IMR-90 (cell line): ENCODE measurements around the gene DTNA. TPM values are rescaled to one million over a fixed set of nuclear protein-coding genes. Genes with fewer than 3 reads are reported as not detected.

Experiments used
- ATAC-seq: fragments of 200-7000 bp; cut with Tn5 transposase; 2 replicates; pipeline ENCODE4 v1.9.1; 2020; ENCODE audit warnings: low read depth, mild to moderate bottlenecking, moderate library complexity
- BruUV-seq: library from RNA; stranded (reverse); fragments of 400-500 nt; replicated peaks from 2 replicates; lab custom pipeline; 2021; lab: Mats Ljungman, UMichigan
- CTCF ChIA-PET: fragments of 300-600 bp; formaldehyde crosslinking; extraction: SDS; loops from one replicate; lab custom pipeline; 2021; ENCODE audit warnings: antibody characterized with exemption; lab: Yijun Ruan, JAX
- POLR2A ChIA-PET: fragments of 300-600 bp; sonication (Branson Sonifier 250); formaldehyde crosslinking; loops from one replicate; lab custom pipeline; 2022; ENCODE audit warnings: antibody characterized with exemption; ENCODE audit not compliant: unreplicated experiment; lab: Charles Lee
- DNase-seq: peaks from one replicate; pipeline ENCODE4 v3.0.0; 2013
- H2AFZ ChIP-seq: replicated peaks from 2 replicates; pipeline ENCODE3; 2013; ENCODE audit warnings: low read length, mild to moderate bottlenecking; ENCODE audit not compliant: poor library complexity
- H2AK5ac ChIP-seq: 2 replicates; pipeline ENCODE4 v1.6.1; 2013; ENCODE audit warnings: low read depth, low read length, inconsistent platforms
- H2AK9ac ChIP-seq: replicated peaks from 2 replicates; pipeline ENCODE3; 2013; ENCODE audit warnings: mild to moderate bottlenecking, low read depth, low read length, moderate library complexity; ENCODE audit not compliant: poor library complexity
- H2BK120ac ChIP-seq: 2 replicates; pipeline ENCODE4 v1.6.1; 2013; ENCODE audit warnings: low read depth, low read length, inconsistent platforms
- H2BK15ac ChIP-seq: 3 replicates; pipeline ENCODE4 v1.6.1; 2013; ENCODE audit warnings: low read depth, low read length, inconsistent platforms
- H2BK20ac ChIP-seq: 2 replicates; pipeline ENCODE4 v1.6.1; 2013; ENCODE audit warnings: low read depth, mild to moderate bottlenecking, inconsistent platforms, low read length, moderate library complexity
- H2BK5ac ChIP-seq: 2 replicates; pipeline ENCODE4 v1.6.1; 2013; ENCODE audit warnings: mild to moderate bottlenecking, low read depth, low read length, inconsistent platforms; ENCODE audit not compliant: poor library complexity, severe bottlenecking
- H3K14ac ChIP-seq: replicated peaks from 2 replicates; pipeline ENCODE4 v1.6.1; 2013; ENCODE audit warnings: low read depth, low read length, inconsistent platforms
- H3K18ac ChIP-seq: 2 replicates; pipeline ENCODE4 v1.6.1; 2013; ENCODE audit warnings: low read depth, low read length, control low read depth
- H3K23ac ChIP-seq: 2 replicates; pipeline ENCODE4 v1.6.1; 2013; ENCODE audit warnings: low read depth, low read length, inconsistent platforms
- H3K27ac ChIP-seq: 2 replicates; pipeline ENCODE4 v1.5.1; 2013; ENCODE audit warnings: mild to moderate bottlenecking, control low read depth, low read length; ENCODE audit not compliant: insufficient read depth
- H3K27me3 ChIP-seq: 2 replicates; pipeline ENCODE4 v1.6.1; 2013; ENCODE audit warnings: low read length; ENCODE audit not compliant: control insufficient read depth, insufficient read depth
- H3K36me3 ChIP-seq: 2 replicates; pipeline ENCODE4 v1.6.1; 2013; ENCODE audit warnings: low read length, mixed read lengths; ENCODE audit not compliant: control insufficient read depth, insufficient read depth
- H3K4ac ChIP-seq: 2 replicates; pipeline ENCODE4 v1.6.1; 2013; ENCODE audit warnings: low read depth, low read length, inconsistent platforms
- H3K4me1 ChIP-seq: 2 replicates; pipeline ENCODE4 v1.6.1; 2013; ENCODE audit warnings: low read length, mixed read lengths; ENCODE audit not compliant: control insufficient read depth, insufficient read depth
- H3K4me2 ChIP-seq: 2 replicates; pipeline ENCODE4 v1.6.1; 2013; ENCODE audit warnings: low read depth, mild to moderate bottlenecking, control low read depth, low read length, moderate library complexity
- H3K4me3 ChIP-seq: 2 replicates; pipeline ENCODE4 v1.5.1; 2013; ENCODE audit warnings: low read depth, mild to moderate bottlenecking, control low read depth, low read length, moderate library complexity; ENCODE audit not compliant: insufficient read depth
- H3K56ac ChIP-seq: 2 replicates; pipeline ENCODE4 v1.6.1; 2013; ENCODE audit warnings: low read length, inconsistent platforms; ENCODE audit not compliant: insufficient read depth; ENCODE audit errors: extremely low read depth
- H3K79me1 ChIP-seq, 2 experiments: 2 replicates each; pipeline ENCODE4 v1.6.1; 2013; ENCODE audit warnings: low read length in 2 of 2, inconsistent platforms in 1 of 2, low read depth in 1 of 2
- H3K9ac ChIP-seq: 2 replicates; pipeline ENCODE4 v1.6.1; 2013; ENCODE audit warnings: low read depth, low read length, control low read depth
- H3K9me1 ChIP-seq: 2 replicates; pipeline ENCODE4 v1.6.1; 2013; ENCODE audit warnings: low read length, inconsistent platforms; ENCODE audit not compliant: insufficient read depth
- H3K9me3 ChIP-seq: 2 replicates; pipeline ENCODE4 v1.6.1; 2013; ENCODE audit warnings: low read length; ENCODE audit not compliant: control insufficient read depth, insufficient read depth
- H4K20me1 ChIP-seq: 2 replicates; pipeline ENCODE4 v1.6.1; 2013; ENCODE audit warnings: low read length, inconsistent platforms; ENCODE audit not compliant: insufficient read depth
- H4K5ac ChIP-seq: 2 replicates; pipeline ENCODE4 v1.6.1; 2013; ENCODE audit warnings: mild to moderate bottlenecking, low read depth, low read length, control low read depth
- H4K8ac ChIP-seq, 2 experiments: 2 replicates each; pipeline ENCODE4 v1.6.1; 2013; ENCODE audit warnings: low read depth in 2 of 2, low read length in 2 of 2, control low read depth in 1 of 2, inconsistent platforms in 1 of 2
- H4K91ac ChIP-seq: 2 replicates; pipeline ENCODE4 v1.6.1; 2013; ENCODE audit warnings: low read depth, low read length, inconsistent platforms; ENCODE audit not compliant: insufficient read depth
- BHLHE40 ChIP-seq: fragments of 150-350 bp; IDR thresholded peaks from 2 replicates; pipeline ENCODE4 v1.6.1; 2016; ENCODE audit warnings: mild to moderate bottlenecking, low read depth, low read length
- CEBPB ChIP-seq: IDR thresholded peaks from 2 replicates; pipeline ENCODE4 v1.6.1; 2012; ENCODE audit warnings: low read depth, low read length, improper control_type of control experiment
- CHD1 ChIP-seq: IDR thresholded peaks from 2 replicates; pipeline ENCODE4 v1.6.1; 2012; ENCODE audit warnings: low read depth, low read length, improper control_type of control experiment
- CTCF ChIP-seq: conservative IDR thresholded peaks from 2 replicates; pipeline ENCODE4 v1.5.1; 2012; ENCODE audit warnings: mild to moderate bottlenecking, low read depth, low read length, improper control_type of control experiment
- MAFK ChIP-seq: IDR thresholded peaks from 2 replicates; pipeline ENCODE4 v1.6.1; 2012; ENCODE audit warnings: low read depth, low read length, improper control_type of control experiment
- MAZ ChIP-seq: IDR thresholded peaks from 2 replicates; pipeline ENCODE4 v1.6.1; 2012; ENCODE audit warnings: low read depth, mild to moderate bottlenecking, low read length, improper control_type of control experiment, moderate library complexity, borderline replicate concordance
- MXI1 ChIP-seq: IDR thresholded peaks from 2 replicates; pipeline ENCODE4 v1.6.1; 2012; ENCODE audit warnings: low read depth, mild to moderate bottlenecking, low read length, moderate library complexity, borderline replicate concordance
- POLR2A ChIP-seq: IDR thresholded peaks from 2 replicates; pipeline ENCODE4 v1.6.1; 2012; ENCODE audit warnings: mild to moderate bottlenecking, low read depth, low read length
- RAD21 ChIP-seq: IDR thresholded peaks from 2 replicates; pipeline ENCODE4 v1.6.1; 2012; ENCODE audit warnings: low read length, improper control_type of control experiment
- RFX5 ChIP-seq: IDR thresholded peaks from 2 replicates; pipeline ENCODE4 v1.8.0; 2012; ENCODE audit warnings: low read depth, mild to moderate bottlenecking, low read length, moderate library complexity
- WGBS, 2 experiments: methylation state at CpG; one replicate each; pipeline versions ENCODE4 v1.1.5 to v1.1.7; 2013; ENCODE audit warnings: missing lambda C conversion rate in 2 of 2; ENCODE audit not compliant: insufficient read length in 1 of 2; ENCODE audit errors: extremely low coverage in 2 of 2; 5-methylcytosine and 5-hydroxymethylcytosine counted together
- dilution Hi-C: fragments of 300-500 bp; cut with HindIII; formaldehyde crosslinking; loops from one replicate; pipeline ENCODE4 v1.14.3; 2018; ENCODE audit warnings: low sequenced_read_pairs; ENCODE audit not compliant: unreplicated experiment
- in situ Hi-C: fragments of 300-500 bp; cut with MboI; formaldehyde crosslinking; loops from 3 replicates; pipeline ENCODE4 v1.14.3; 2019; ENCODE audit warnings: low sequenced_read_pairs, inconsistent platforms, mixed read lengths
- intact Hi-C: fragments of 100-400 bp; cut with micrococcal nuclease; formaldehyde crosslinking; loops from 2 replicates; pipeline ENCODE4 v1.10.0; 2022
- polyA plus RNA-seq, 3 experiments: library from polyadenylated mRNA; depleted of rRNA; stranded (reverse); fragments of >200 nt; gene quantifications; 2 replicates each; pipeline ENCODE4 v1.2.3, GENCODE V29; 2012; ENCODE audit warnings: low replicate concordance in 1 of 3
- total RNA-seq: library from RNA; depleted of rRNA; stranded (reverse); fragments of >200 nt; gene quantifications from 2 replicates; pipeline ENCODE4 v1.2.3, GENCODE V29; 2012

Gene DTNA
- total and polyA plus RNA-seq, 2 of the 4 experiments (the other 2 are of a cell fraction), result 9.5 to 10.8 TPM

GRCh38 chr18:34921226-34921625 is 211.1 kb downstream of the DTNA start:
- DNase-seq, result no peak
- Histone ChIP-seq H3K4me3 (no peak overlapping the region), H3K18ac (no peak overlapping the region), H3K9ac (no peak overlapping the region), H2AK5ac (no peak overlapping the region), H2AK9ac (no peak overlapping the region), H4K8ac (no peak overlapping the region), H3K9me3 (no peaks in the 10 kb centered on the region), H3K27ac (no peak overlapping the region), H3K4me2 (no peak overlapping the region), H4K91ac (no peak overlapping the region), H2BK20ac (no peak overlapping the region), H3K4me1 (no peaks in the 10 kb centered on the region), H3K56ac (no peak overlapping the region), H3K36me3 (no peaks in the 10 kb centered on the region), H3K79me1 (no peaks in the 10 kb centered on the region), H2BK120ac (no peak overlapping the region), H4K5ac (no peak overlapping the region), H3K27me3 (no peaks in the 10 kb centered on the region), H3K9me1 (no peaks in the 10 kb centered on the region), H2BK5ac (no peak overlapping the region), H3K14ac (no peak overlapping the region), H3K4ac (no peak overlapping the region), H2BK15ac (no peak overlapping the region), H4K20me1 (no peaks in the 10 kb centered on the region), H3K23ac (no peak overlapping the region), H2AFZ (no peak overlapping the region)
- dilution Hi-C loops (no loop called here), in situ Hi-C loops (no loop called here), intact Hi-C loops (no loop called here)
- CTCF ChIA-PET, result interaction anchor here (0.7 kb wide), 1 partner anchor 410 kb away, joined by 6 read pairs; no protein-coding TSS in a partner anchor
- no peak for ATAC-seq
- WGBS, 2 experiments, result no CpG with 5 or more reads among the region's 1 CpG
- POLR2A ChIA-PET, result no interaction called here
- TF ChIP-seq CTCF (no peak), MXI1 (no peak), MAFK (no peak), RAD21 (no peak), RFX5 (no peak), CHD1 (no peak), CEBPB (no peak), BHLHE40 (no peak), MAZ (no peak), POLR2A (no peak)
- no TSS peak for BruUV-seq
